ENCODE results near the gene ADGRB3. TPM values are rescaled to one million over a fixed set of nuclear protein-coding genes. Genes with fewer than 3 reads are reported as not detected.
"Not testable (repeated sequence)": the region's sequence is repeated elsewhere in the genome, so short reads cannot be mapped to it uniquely, and the experiment has no call there.

ADGRB3 gene
- total RNA-seq, 1 donor from 2014 or later = 1.5 TPM

GRCh38 chr6:68779366-68779765 is 144.3 kb downstream of the ADGRB3 start:
- H3K4me1 ChIP-seq = no peaks in the 10 kb centered on the region
- H3K9me3 ChIP-seq (replicated peaks) = peaks cover 10% of the 10 kb centered on the region
- no peak for TF ChIP-seq CTCF (IDR thresholded peaks at IDR 0.05; ENCODE audit: borderline replicate concordance)
- no peak for DNase-seq
- H3K27ac ChIP-seq (replicated peaks) = no peak overlapping the region
- H3K4me3 ChIP-seq = no peak overlapping the region
- H3K27me3 ChIP-seq (ENCODE audit: low read depth) = no peaks in the 10 kb centered on the region
- no peaks in the 10 kb centered on the region for H3K36me3 ChIP-seq
- intact Hi-C loops (cut with micrococcal nuclease) = loop anchor here (5.0 kb wide), 1 partner anchor 142 kb away; the partner anchor contains the start of gene ADGRB3

GRCh38 chr6:68790128-68790527 is 155.0 kb downstream of the ADGRB3 start:
- DNase-seq; H3K4me1 ChIP-seq; H3K27me3 ChIP-seq (ENCODE audit: low read depth); H3K9me3 ChIP-seq (replicated peaks); intact Hi-C loops (cut with micrococcal nuclease); H3K4me3 ChIP-seq; H3K36me3 ChIP-seq; H3K27ac ChIP-seq (replicated peaks): not testable (repeated sequence)

- intact Hi-C loops (cut with micrococcal nuclease); H3K27ac ChIP-seq (replicated peaks); H3K36me3 ChIP-seq; H3K27me3 ChIP-seq (ENCODE audit: low read depth); H3K4me3 ChIP-seq; H3K4me1 ChIP-seq; DNase-seq; H3K9me3 ChIP-seq (replicated peaks): not testable (repeated sequence)
Measured at GRCh38 chr6:68814976-68815375, 179.9 kb downstream of the ADGRB3 start.

- intact Hi-C loops (cut with micrococcal nuclease) = no loop called here
- H3K9me3 ChIP-seq (replicated peaks) = no peaks in the 10 kb centered on the region
- no peak overlapping the region for H3K27ac ChIP-seq (replicated peaks)
- no peaks in the 10 kb centered on the region for H3K36me3 ChIP-seq
- H3K4me1 ChIP-seq = no peaks in the 10 kb centered on the region
- no peak overlapping the region for H3K4me3 ChIP-seq
- no peak for DNase-seq
- no peak for TF ChIP-seq CTCF (IDR thresholded peaks at IDR 0.05; ENCODE audit: borderline replicate concordance)
- no peaks in the 10 kb centered on the region for H3K27me3 ChIP-seq (ENCODE audit: low read depth)
Measured at GRCh38 chr6:68826501-68826900, 191.4 kb downstream of the ADGRB3 start.

GRCh38 chr6:68834551-68834950 is 199.5 kb downstream of the ADGRB3 start:
- intact Hi-C loops (cut with micrococcal nuclease) = no loop called here
- H3K36me3 ChIP-seq = no peaks in the 10 kb centered on the region
- TF ChIP-seq CTCF (IDR thresholded peaks at IDR 0.05; ENCODE audit: borderline replicate concordance) = no peak

GRCh38 chr6:68838571-68838970 is 203.5 kb downstream of the ADGRB3 start:
- DNase-seq = no peak
- TF ChIP-seq CTCF (IDR thresholded peaks at IDR 0.05; ENCODE audit: borderline replicate concordance) = no peak
- Histone ChIP-seq H3K27me3 (ENCODE audit: low read depth) (no peaks in the 10 kb centered on the region), H3K36me3 (no peaks in the 10 kb centered on the region), H3K9me3 (replicated peaks) (peaks cover 12% of the 10 kb centered on the region), H3K27ac (replicated peaks) (no peak overlapping the region), H3K4me1 (no peaks in the 10 kb centered on the region), H3K4me3 (no peak overlapping the region)
- intact Hi-C loops (cut with micrococcal nuclease) = no loop called here

More at GRCh38 chr6:68834551-68834950, 199.5 kb downstream of the ADGRB3 start:
- no peaks in the 10 kb centered on the region for H3K27me3 ChIP-seq (ENCODE audit: low read depth)
- DNase-seq = no peak
- H3K27ac ChIP-seq (replicated peaks) = no peak overlapping the region
- H3K4me3 ChIP-seq = no peak overlapping the region
- H3K4me1 ChIP-seq = no peaks in the 10 kb centered on the region
- no peaks in the 10 kb centered on the region for H3K9me3 ChIP-seq (replicated peaks)

GRCh38 chr6:68852791-68853190 is 217.7 kb downstream of the ADGRB3 start:
- intact Hi-C loops (cut with micrococcal nuclease) = no loop called here
- Histone ChIP-seq H3K27ac (replicated peaks) (no peak overlapping the region), H3K4me1 (no peaks in the 10 kb centered on the region), H3K9me3 (replicated peaks) (peaks cover 7% of the 10 kb centered on the region), H3K4me3 (no peak overlapping the region), H3K27me3 (ENCODE audit: low read depth) (no peaks in the 10 kb centered on the region), H3K36me3 (no peaks in the 10 kb centered on the region)
- no peak for TF ChIP-seq CTCF (IDR thresholded peaks at IDR 0.05; ENCODE audit: borderline replicate concordance)
- no peak for DNase-seq
